ENCODE data around the gene ELF1. TPM values are rescaled to one million over a fixed set of nuclear protein-coding genes. Genes with fewer than 3 reads are reported as not detected.

ELF1 gene
- total and polyA plus RNA-seq, 2 experiments from 2014 or later = 7.0 to 12.7 TPM

DNA sequence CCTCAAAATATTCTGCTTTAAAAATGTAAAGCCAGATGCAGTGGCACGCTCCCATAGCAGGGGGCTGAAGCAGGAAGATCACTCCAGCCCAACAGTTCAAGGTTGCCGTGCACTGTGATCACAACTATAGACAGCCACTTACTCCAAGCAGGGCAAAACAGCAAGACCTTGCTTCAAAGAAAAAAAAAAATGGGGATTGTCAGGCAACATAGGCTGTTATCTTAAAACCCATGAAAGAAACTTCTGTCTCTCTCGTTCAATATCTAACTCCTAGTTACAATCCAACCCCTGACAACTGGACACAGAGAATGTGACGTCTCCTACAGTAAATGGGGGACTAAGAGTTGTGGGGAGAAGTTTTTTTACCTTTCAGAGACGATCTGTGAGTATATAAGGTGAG lies 17.4 kb downstream of the ELF1 start:
- Mint-ChIP-seq H3K27me3 (ENCODE audit: insufficient read depth, low read depth, poor library complexity) (no peaks in the 10 kb centered on the region), H3K4me3 (no peak overlapping the region), H3K4me1 (peaks cover 7% of the 10 kb centered on the region; the same call in 2 of the 3 replicates), H3K36me3 (ENCODE audit: low read depth) (no peaks in the 10 kb centered on the region), H3K27ac (no peak overlapping the region), H3K9me3 (no peaks in the 10 kb centered on the region)
- no peaks in the 10 kb centered on the region for H4K20me1 ChIP-seq (replicated peaks; ENCODE audit: insufficient read depth)
- no peak for TF ChIP-seq ZNF462 (CRISPR knock-in tag; IDR thresholded peaks at IDR 0.05)
- no peak for TF ChIP-seq STAT1 (IDR thresholded peaks at IDR 0.05; ENCODE audit: unreplicated experiment)
- no peak for TF ChIP-seq EZH2 (IDR thresholded peaks at IDR 0.05; ENCODE audit: low read depth, unreplicated experiment)
- TF ChIP-seq POLR2AphosphoS5 (IDR thresholded peaks at IDR 0.05; ENCODE audit: low read depth) = no peak
- no peak for TF ChIP-seq REST (IDR thresholded peaks at IDR 0.05; ENCODE audit: unreplicated experiment)
- TF ChIP-seq NANOG (IDR thresholded peaks at IDR 0.05; ENCODE audit: borderline replicate concordance) = no peak
- TF ChIP-seq CREB1 (CRISPR knock-in tag; IDR thresholded peaks at IDR 0.05; ENCODE audit: low read depth) = no peak
- no peak for TF ChIP-seq ZNF331 (CRISPR knock-in tag; IDR thresholded peaks at IDR 0.05; ENCODE audit: low read depth)
- TF ChIP-seq JUNB (IDR thresholded peaks at IDR 0.05; ENCODE audit: unreplicated experiment) = no peak
- TF ChIP-seq ZNF114 (CRISPR knock-in tag; IDR thresholded peaks at IDR 0.05) = no peak
- TF ChIP-seq, protein P1, sequence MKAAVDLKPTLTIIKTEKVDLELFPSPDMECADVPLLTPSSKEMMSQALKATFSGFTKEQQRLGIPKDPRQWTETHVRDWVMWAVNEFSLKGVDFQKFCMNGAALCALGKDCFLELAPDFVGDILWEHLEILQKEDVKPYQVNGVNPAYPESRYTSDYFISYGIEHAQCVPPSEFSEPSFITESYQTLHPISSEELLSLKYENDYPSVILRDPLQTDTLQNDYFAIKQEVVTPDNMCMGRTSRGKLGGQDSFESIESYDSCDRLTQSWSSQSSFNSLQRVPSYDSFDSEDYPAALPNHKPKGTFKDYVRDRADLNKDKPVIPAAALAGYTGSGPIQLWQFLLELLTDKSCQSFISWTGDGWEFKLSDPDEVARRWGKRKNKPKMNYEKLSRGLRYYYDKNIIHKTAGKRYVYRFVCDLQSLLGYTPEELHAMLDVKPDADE (IDR thresholded peaks at IDR 0.05) = no peak
- no peak for TF ChIP-seq EZH2phosphoT487 (IDR thresholded peaks at IDR 0.05; ENCODE audit: unreplicated experiment)
- no peak for TF ChIP-seq CTCF (conservative IDR thresholded peaks at IDR 0.05; ENCODE audit: low read depth in 2 of 2)
- no peaks in the 10 kb centered on the region for H3K9me2 ChIP-seq (ENCODE audit: insufficient read depth)
- H3K27me3 ChIP-seq (ENCODE audit: insufficient read depth) = no peaks in the 10 kb centered on the region
- no peak for ATAC-seq
- H2AFZ ChIP-seq = no peak overlapping the region
- no peak overlapping the region for H3K4me3 ChIP-seq
- H3K36me3 ChIP-seq (ENCODE audit: insufficient read depth) = no peaks in the 10 kb centered on the region
- H3F3A ChIP-seq (replicated peaks; ENCODE audit: low read depth) = no peaks in the 10 kb centered on the region
- peaks cover 7% of the 10 kb centered on the region for H3K4me1 ChIP-seq (ENCODE audit: insufficient read depth)
- H3K4me2 ChIP-seq = no peak overlapping the region
- H3K27ac ChIP-seq (ENCODE audit: low read depth) = no peak overlapping the region
- H3K79me2 ChIP-seq (replicated peaks; ENCODE audit: insufficient read depth) = no peaks in the 10 kb centered on the region
- no peak for DNase-seq (ENCODE audit: low spot score)
